Astrocyte of the cerebellum (primary cell): ENCODE data around the gene RASA3.

Experiments
- DNase-seq: peaks from one replicate; pipeline ENCODE4 v3.0.0-alpha.2; 2011; ENCODE audit warnings: low read depth
- H3K4me3 ChIP-seq: 2 replicates; pipeline ENCODE4 v1.5.1; 2011; ENCODE audit warnings: mild to moderate bottlenecking, low read depth, low read length, moderate library complexity
- in situ Hi-C: cut with HindIII; loops from 2 replicates; pipeline ENCODE4 v1.10.0; 2017; ENCODE audit warnings: low sequenced_read_pairs
- TF ChIP-seq, protein P1 (sequence below): IDR thresholded peaks from 2 replicates; pipeline ENCODE4 v1.5.1; 2012; ENCODE audit warnings: low read length, low read depth, moderate library complexity, mild to moderate bottlenecking; ENCODE audit errors: missing control alignments

Gene RASA3

DNA sequence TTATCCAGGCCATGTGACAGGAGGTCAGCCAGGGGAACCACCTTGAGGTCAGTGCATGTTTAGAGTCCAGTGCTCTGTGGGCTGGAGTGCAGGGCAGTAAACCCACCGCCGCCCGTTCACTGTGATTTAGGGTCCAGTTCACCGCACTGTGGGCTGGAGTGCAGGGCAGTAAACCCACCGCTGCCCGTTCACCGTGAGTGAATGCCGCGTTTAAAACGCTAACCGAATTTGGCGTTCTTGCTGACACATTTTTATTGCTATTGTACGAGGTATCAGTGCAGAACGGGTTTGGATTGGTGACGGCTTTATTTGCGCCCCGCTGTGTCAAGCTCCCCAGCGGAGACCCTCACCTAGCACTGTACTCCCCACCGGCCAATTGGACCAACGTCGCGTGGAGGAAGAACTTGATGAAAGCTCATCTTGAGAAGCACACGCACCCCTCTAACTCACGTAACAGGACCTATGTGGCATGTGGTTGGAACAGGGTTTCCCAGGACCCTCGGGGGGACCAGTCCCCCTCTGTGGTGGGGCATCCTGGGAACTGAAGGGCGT is 186.5 kb downstream of the RASA3 start:
- in situ Hi-C loops: no loop called here
- no peak overlapping the region for H3K4me3 ChIP-seq
- TF ChIP-seq, protein P1, sequence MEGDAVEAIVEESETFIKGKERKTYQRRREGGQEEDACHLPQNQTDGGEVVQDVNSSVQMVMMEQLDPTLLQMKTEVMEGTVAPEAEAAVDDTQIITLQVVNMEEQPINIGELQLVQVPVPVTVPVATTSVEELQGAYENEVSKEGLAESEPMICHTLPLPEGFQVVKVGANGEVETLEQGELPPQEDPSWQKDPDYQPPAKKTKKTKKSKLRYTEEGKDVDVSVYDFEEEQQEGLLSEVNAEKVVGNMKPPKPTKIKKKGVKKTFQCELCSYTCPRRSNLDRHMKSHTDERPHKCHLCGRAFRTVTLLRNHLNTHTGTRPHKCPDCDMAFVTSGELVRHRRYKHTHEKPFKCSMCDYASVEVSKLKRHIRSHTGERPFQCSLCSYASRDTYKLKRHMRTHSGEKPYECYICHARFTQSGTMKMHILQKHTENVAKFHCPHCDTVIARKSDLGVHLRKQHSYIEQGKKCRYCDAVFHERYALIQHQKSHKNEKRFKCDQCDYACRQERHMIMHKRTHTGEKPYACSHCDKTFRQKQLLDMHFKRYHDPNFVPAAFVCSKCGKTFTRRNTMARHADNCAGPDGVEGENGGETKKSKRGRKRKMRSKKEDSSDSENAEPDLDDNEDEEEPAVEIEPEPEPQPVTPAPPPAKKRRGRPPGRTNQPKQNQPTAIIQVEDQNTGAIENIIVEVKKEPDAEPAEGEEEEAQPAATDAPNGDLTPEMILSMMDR: no peak
- DNase-seq: no peak

- in situ Hi-C loops: no loop called here
- TF ChIP-seq, protein P1: no peak
Observed at GRCh38 chr13:113943821-113944565, 188.4 kb downstream of the RASA3 start.

GRCh38 chr13:113942591-113943103 is 189.8 kb downstream of the RASA3 start:
- DNase-seq: no peak
- TF ChIP-seq, protein P1: no peak
- in situ Hi-C loops: no loop called here
- no peak overlapping the region for H3K4me3 ChIP-seq

More at GRCh38 chr13:113943821-113944565, 188.4 kb downstream of the RASA3 start:
- H3K4me3 ChIP-seq: no peak overlapping the region
- DNase-seq: no peak

DNA sequence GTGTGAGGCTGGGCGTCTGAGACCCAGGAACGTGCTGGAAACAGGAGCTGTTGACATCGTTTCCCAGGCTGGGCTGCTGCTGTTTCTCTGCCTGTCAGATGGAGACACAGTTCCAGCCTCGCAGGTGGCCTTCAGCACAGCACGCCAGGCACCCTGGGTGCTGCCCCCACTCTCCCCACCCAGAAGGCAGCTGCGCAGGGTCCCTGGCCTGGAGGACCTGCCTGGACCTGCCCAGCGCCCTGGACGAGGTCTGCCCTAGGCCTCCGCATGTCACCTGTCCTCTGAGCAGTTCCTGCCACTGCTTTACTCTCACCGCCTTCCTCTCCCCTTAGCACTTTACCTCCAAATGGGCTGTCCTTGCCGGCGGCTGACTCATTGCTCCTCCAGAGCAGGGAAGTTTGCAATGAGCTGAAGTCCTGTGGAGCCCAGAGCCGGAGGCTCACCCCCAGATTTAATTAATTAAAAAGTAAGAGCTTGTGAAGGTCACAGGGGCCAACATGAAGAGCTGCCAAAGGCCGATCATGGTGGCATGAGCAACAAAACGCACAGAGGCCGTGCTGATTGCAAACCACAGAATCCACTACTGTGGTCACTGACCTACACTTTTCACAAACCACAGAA is 190.7 kb downstream of the RASA3 start:
- in situ Hi-C loops: no loop called here
- no peak overlapping the region for H3K4me3 ChIP-seq
- peak; percentile 88 for DNase-seq
- TF ChIP-seq, protein P1: no peak

DNA sequence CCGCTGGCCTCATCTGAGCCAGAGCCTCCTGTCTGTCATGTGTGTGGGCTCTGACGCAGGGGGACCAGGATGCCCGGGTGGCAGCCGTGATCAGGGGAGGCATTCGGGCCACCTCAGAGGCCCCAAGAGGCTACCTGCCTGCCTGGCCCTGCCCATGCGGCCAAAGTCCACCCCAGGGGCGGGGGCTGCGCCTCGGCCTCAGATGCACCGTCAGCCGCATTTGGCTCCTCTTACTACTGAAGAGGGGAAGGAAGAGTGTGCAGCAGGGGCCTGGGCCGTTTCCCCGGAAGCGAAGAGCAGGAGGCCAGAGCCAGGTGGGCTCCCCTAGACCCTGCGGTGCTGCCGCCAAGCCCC is 192.5 kb downstream of the RASA3 start:
- TF ChIP-seq, protein P1: no peak
- H3K4me3 ChIP-seq: no peak overlapping the region
- in situ Hi-C loops: no loop called here
- DNase-seq: no peak

GRCh38 chr13:113939129-113939943 is 193.1 kb downstream of the RASA3 start:
- no peak overlapping the region for H3K4me3 ChIP-seq
- no peak for DNase-seq
- TF ChIP-seq, protein P1: no peak
- in situ Hi-C loops: no loop called here
